Fibroblast of mammary gland (primary cell): ENCODE data around the gene ST6GAL1.

Source experiments
- DNase-seq: peaks from one replicate; pipeline ENCODE4 v3.0.0-alpha.2; 2010; ENCODE audit warnings: low read depth
- H3K4me3 ChIP-seq: 2 replicates; pipeline ENCODE4 v1.5.1; 2011; ENCODE audit warnings: low read depth, mild to moderate bottlenecking, low read length, moderate library complexity; ENCODE audit not compliant: control insufficient read depth
- CTCF ChIP-seq: conservative IDR thresholded peaks from 2 replicates; pipeline ENCODE4 v1.5.1; 2011; ENCODE audit warnings: low read depth, low read length, inconsistent platforms; ENCODE audit not compliant: control insufficient read depth, insufficient read depth

The ST6GAL1 gene

DNA sequence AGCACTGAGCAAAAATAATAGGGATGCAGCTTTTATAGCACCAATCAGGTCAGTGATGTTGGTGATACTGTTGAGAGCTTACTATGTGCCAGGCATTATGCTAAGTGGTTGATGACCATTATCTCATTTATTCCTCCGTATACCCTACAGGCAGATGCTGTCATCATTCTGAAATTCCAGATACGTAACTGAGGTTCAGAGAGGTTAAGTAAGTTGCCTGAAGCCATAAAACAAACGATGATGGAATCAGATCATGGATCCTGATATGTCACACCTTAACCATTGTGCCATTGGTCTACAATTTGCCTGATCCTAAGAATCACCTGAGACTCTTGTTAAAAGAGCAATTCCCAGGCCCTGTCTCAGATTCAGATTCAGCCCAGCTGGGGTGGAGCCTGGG, 49.5 kb downstream of the ST6GAL1 start:
- no peak for TF ChIP-seq CTCF
- H3K4me3 ChIP-seq = no peak overlapping the region
- DNase-seq = no peak

GRCh38 chr3:186980989-186981388, 50.7 kb downstream of the ST6GAL1 start:
- no peak for DNase-seq
- no peak for TF ChIP-seq CTCF
- H3K4me3 ChIP-seq = no peak overlapping the region

- no peak overlapping the region for H3K4me3 ChIP-seq
- no peak for TF ChIP-seq CTCF
- DNase-seq = no peak
These were observed 53.3 kb downstream of the ST6GAL1 start for GRCh38 chr3:186983659-186984058.

DNA sequence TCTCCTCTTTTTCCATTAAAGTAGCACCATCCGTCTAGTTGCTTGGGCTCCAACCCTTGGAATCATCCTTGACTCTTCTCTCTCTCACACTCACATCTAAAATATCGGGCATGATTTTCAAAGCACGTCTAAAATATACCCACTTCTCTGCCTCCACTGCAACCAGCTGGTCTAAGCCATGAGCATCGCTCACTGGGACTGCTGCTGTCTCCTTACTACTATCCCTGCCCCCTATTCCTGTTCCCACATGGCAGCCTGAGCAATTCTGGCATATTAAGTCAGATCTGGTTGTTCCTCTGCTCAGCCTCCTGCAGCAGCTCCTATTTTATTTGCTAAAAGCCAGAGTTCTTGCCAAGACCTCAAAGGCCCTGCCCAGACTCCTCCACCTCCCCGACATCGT, 53.7 kb downstream of the ST6GAL1 start:
- H3K4me3 ChIP-seq = no peak overlapping the region
- no peak for TF ChIP-seq CTCF
- DNase-seq = no peak

- DNase-seq = no peak
- TF ChIP-seq CTCF = no peak
- H3K4me3 ChIP-seq = no peak overlapping the region
These were observed 55.5 kb downstream of the ST6GAL1 start for GRCh38 chr3:186985661-186986364.

DNA sequence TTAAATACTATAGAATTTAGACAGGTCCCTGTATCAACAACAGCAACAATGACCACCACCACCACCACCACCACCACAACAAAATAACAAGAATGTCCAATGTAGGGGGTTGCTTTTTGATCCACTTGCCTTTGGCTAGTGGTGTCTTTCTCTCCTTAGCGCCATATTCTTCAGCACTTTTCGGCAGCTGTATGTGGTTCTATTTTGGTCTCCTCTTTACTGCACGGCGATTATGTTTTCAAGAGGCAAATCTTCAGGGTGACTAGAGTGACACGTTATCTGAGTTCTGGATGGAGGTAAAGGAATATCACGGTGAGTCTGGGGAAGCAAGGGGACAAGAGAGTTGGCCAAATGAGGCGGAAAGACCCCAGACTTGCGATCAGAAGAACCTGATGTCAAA, 56.1 kb downstream of the ST6GAL1 start:
- no peak for TF ChIP-seq CTCF
- DNase-seq = no peak

DNA sequence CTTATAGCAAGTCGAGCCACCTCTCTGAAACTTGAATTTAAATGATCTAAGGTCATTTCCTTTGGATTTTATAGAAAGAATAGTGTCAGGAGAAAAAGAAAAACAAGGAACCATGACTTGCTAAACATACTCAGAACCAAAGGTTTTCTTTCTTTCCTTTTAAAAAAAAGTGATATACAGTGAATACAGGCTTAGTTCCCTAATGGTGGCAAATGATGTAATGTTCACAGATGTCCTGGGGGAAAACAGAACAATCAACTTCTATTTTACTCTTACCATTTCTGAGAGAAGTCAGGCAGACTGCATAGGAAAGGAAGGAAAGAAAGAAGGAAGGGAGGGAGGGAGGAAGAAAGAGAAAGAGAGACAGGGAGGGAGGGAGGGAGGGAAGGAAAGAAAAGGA, 56.5 kb downstream of the ST6GAL1 start:
- DNase-seq = no peak
- no peak overlapping the region for H3K4me3 ChIP-seq
- TF ChIP-seq CTCF = no peak

More for the DNA sequence above, 56.1 kb downstream of the ST6GAL1 start:
- no peak overlapping the region for H3K4me3 ChIP-seq
